ENCODE measurements around the gene DHRS2.

DNA sequence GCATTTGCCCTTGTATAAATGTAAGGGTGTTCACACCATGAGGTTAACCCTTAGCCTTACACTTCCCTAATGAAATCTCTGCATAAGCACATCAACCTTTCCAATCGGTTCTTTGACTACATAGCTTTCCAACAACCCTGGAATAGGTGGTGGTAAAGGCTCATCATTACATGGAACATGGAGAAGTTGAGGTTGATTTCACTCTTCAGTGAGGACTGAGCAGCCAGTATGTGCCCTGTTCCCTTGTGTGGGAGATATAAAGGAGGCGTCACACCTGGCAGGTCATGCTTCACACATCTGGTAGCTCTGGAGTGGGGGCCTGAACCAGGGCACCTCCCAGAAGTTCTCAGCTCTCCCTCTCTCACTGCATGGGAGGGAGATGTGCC lies 35.8 kb upstream of the DHRS2 start:
- TF ChIP-seq, protein P1, sequence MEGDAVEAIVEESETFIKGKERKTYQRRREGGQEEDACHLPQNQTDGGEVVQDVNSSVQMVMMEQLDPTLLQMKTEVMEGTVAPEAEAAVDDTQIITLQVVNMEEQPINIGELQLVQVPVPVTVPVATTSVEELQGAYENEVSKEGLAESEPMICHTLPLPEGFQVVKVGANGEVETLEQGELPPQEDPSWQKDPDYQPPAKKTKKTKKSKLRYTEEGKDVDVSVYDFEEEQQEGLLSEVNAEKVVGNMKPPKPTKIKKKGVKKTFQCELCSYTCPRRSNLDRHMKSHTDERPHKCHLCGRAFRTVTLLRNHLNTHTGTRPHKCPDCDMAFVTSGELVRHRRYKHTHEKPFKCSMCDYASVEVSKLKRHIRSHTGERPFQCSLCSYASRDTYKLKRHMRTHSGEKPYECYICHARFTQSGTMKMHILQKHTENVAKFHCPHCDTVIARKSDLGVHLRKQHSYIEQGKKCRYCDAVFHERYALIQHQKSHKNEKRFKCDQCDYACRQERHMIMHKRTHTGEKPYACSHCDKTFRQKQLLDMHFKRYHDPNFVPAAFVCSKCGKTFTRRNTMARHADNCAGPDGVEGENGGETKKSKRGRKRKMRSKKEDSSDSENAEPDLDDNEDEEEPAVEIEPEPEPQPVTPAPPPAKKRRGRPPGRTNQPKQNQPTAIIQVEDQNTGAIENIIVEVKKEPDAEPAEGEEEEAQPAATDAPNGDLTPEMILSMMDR (IDR thresholded peaks at IDR 0.05), result no peak
- TF ChIP-seq BHLHE40 (IDR thresholded peaks at IDR 0.05; ENCODE audit: low read depth, low read length), result no peak
